NCI-H187 (cell line): ENCODE results near the gene SYNPR.
"Not testable (repeated sequence)": the region's sequence is repeated elsewhere in the genome, so short reads cannot be mapped to it uniquely, and the experiment has no call there.

Experiments
- DNase-seq, 2 experiments: peaks; one replicate each; lab custom pipeline; 2025; lab: John Stamatoyannopoulos, UW

The SYNPR gene

GRCh38 chr3:63278171-63279004 is at the start of gene SYNPR:
SYNPR (plus strand) TSS chr3:63278308.
- DNase-seq, result no peak

GRCh38 chr3:63228677-63229076 is 49.4 kb upstream of the SYNPR start:
- DNase-seq, result peak in 1 of 2 experiments; percentile 25

- no peak for DNase-seq
Measured at GRCh38 chr3:63230146-63230545, 48.0 kb upstream of the SYNPR start.

- no peak for DNase-seq
Measured at GRCh38 chr3:63231643-63232042, 46.5 kb upstream of the SYNPR start.

GRCh38 chr3:63232764-63233396 is 45.2 kb upstream of the SYNPR start:
- DNase-seq, result no peak

GRCh38 chr3:63240381-63240902 is 37.7 kb upstream of the SYNPR start:
- DNase-seq, result no peak

- no peak for DNase-seq
Measured at GRCh38 chr3:63242124-63242523, 36.0 kb upstream of the SYNPR start.

- no peak for DNase-seq
Measured at GRCh38 chr3:63244486-63244885, 33.6 kb upstream of the SYNPR start.

- no peak for DNase-seq
Measured at GRCh38 chr3:63245726-63246241, 32.3 kb upstream of the SYNPR start.

- DNase-seq, result no peak
Measured at GRCh38 chr3:63248015-63248414, 30.1 kb upstream of the SYNPR start.

GRCh38 chr3:63251499-63251898 is 26.6 kb upstream of the SYNPR start:
- no peak for DNase-seq

GRCh38 chr3:63255819-63256218 is 22.3 kb upstream of the SYNPR start:
- DNase-seq, result not testable (repeated sequence)

- no peak for DNase-seq
Measured at GRCh38 chr3:63264716-63265115, 13.4 kb upstream of the SYNPR start.

GRCh38 chr3:63274359-63274758 is 3.7 kb upstream of the SYNPR start:
- DNase-seq, result no peak

- DNase-seq, result no peak
Measured at GRCh38 chr3:63279005-63279841, 1.1 kb downstream of the SYNPR start.

- DNase-seq, result no peak
Measured at GRCh38 chr3:63287610-63288009, 9.5 kb downstream of the SYNPR start.

GRCh38 chr3:63290686-63291085 is 12.6 kb downstream of the SYNPR start:
- DNase-seq, result no peak

- no peak for DNase-seq
Measured at GRCh38 chr3:63294332-63294731, 16.2 kb downstream of the SYNPR start.

GRCh38 chr3:63295356-63295755 is 17.2 kb downstream of the SYNPR start:
- DNase-seq, result no peak

GRCh38 chr3:63295806-63296205 is 17.7 kb downstream of the SYNPR start:
- no peak for DNase-seq

GRCh38 chr3:63296249-63296648 is 18.1 kb downstream of the SYNPR start:
- no peak for DNase-seq

GRCh38 chr3:63303238-63303637 is 25.1 kb downstream of the SYNPR start:
- DNase-seq, result no peak
